HK-2 (cell line): Measurements from ENCODE around the gene ISY1.

Source experiments
- DNase-seq: peaks from one replicate; pipeline ENCODE4 v3.0.0-alpha.2; 2018; ENCODE audit not compliant: unreplicated experiment

Gene ISY1

GRCh38 chr3:129087138-129087702 lies 73.6 kb downstream of the ISY1 start:
- DNase-seq = no peak

GRCh38 chr3:129085818-129086217 lies 75.0 kb downstream of the ISY1 start:
- no peak for DNase-seq

- no peak for DNase-seq
Measured at GRCh38 chr3:129085165-129085715, 75.6 kb downstream of the ISY1 start.

- no peak for DNase-seq
Measured at GRCh38 chr3:129084501-129084900, 76.4 kb downstream of the ISY1 start.

GRCh38 chr3:129082026-129082425 lies 78.8 kb downstream of the ISY1 start:
- DNase-seq = no peak

- DNase-seq = no peak
Measured at GRCh38 chr3:129081503-129081902, 79.4 kb downstream of the ISY1 start.

- no peak for DNase-seq
Measured at GRCh38 chr3:129078510-129078909, 82.4 kb downstream of the ISY1 start.
